NCI-H2029 (cell line): ENCODE measurements around the gene LRRC14B.
"Not testable (repeated sequence)": the region's sequence is repeated elsewhere in the genome, so short reads cannot be mapped to it uniquely, and the experiment has no call there.

Source experiments
- DNase-seq: peaks from one replicate; lab custom pipeline; 2025; lab: John Stamatoyannopoulos, UW

The LRRC14B gene

DNA sequence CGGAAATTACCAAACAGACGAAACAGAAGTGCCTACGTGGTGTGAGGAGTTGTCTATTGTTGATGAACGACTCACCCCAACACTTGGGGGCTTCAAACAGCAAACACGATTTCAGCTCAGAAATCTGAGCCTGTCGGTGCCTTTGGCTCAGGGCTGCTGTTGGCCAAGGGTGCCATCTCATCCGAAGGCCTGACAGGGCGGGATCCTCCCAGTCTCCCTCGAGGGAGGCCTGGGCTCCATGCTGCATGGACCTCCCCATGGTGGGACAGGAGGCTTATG, 1.3 kb downstream of the LRRC14B start:
- DNase-seq: no peak

DNA sequence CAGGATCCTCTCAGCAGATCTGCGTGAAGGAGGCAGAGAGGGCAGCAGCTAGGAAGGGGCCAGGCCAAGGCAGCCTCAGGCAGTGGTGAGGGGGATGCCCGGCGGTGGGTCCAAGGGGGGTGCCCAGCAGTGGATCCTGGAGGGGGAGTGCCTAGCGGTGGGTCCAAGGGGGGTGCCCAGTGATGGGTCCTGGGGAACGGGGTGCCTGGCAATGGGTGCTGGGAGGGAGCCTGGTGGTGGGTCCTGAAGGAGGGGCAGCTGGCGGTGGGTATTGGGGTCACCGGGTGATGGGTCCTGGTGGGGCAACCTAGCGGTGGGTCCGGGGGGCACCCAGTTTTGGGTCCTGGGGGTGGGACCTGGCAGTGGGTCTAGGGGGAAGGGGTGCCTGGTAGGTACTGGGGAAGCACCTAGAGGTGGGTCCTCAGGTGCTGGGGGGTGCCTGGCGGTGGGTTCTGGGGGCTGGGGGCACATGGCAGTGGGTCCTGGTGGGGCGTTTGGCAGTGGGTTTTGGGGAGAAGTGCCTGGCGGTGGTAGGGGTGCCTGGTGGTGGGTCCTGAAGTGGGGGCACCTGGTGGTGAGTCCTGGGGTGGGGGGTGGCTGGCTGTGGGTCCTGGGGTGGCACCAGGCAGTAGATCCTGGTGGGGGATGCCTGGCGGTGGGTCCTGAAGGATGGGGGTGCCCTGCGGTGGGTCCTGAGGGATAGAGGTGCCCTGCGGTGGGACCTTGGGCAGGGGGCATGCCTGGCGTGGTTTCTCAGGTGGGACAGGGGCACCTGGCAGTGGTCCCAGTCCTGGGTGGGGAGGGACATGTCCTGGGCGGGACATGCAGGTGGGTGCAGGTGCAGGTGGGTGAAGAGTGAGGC, 1.9 kb downstream of the LRRC14B start:
- no peak for DNase-seq

DNA sequence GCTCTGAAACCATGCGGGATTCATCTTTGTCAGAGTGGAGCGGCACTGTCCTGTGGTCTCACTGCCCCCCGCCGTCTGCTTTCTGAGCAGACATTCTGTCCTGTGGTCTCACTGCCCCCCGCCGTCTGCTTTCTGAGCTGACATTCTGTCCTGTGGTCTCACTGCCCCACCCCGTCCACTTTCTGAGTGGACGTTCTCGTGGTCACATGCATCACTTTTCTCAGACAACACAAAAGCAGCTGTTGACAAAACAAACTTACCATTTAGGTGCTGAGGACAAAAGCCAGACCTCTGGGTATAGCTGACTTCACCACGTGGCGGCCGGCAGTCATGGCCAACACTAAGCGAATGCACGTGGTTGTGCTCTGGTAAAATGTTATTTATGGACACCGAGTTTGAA, 2.8 kb downstream of the LRRC14B start:
- no peak for DNase-seq

DNA sequence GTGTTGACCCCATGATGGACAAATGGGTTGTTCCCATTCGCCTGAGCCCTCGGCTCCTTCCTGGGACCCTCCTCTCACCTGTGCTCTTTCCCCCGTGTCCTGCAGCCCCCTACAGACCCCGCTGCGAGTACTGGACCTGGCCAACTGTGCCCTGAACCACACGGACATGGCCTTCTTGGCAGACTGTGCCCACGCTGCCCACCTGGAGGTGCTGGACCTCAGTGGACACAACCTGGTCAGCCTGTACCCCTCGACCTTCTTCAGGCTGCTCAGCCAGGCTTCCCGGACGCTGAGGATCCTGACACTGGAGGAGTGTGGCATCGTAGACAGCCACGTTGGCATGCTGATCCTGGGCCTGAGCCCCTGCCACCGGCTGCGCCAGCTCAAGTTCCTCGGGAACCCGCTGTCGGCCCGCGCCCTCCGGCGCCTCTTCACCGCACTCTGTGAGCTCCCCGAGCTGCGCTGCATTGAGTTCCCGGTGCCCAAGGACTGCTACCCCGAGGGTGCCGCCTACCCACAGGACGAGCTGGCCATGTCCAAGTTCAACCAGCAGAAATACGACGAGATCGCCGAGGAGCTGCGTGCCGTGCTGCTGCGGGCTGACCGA, 3.4 kb downstream of the LRRC14B start:
- DNase-seq: no peak

DNA sequence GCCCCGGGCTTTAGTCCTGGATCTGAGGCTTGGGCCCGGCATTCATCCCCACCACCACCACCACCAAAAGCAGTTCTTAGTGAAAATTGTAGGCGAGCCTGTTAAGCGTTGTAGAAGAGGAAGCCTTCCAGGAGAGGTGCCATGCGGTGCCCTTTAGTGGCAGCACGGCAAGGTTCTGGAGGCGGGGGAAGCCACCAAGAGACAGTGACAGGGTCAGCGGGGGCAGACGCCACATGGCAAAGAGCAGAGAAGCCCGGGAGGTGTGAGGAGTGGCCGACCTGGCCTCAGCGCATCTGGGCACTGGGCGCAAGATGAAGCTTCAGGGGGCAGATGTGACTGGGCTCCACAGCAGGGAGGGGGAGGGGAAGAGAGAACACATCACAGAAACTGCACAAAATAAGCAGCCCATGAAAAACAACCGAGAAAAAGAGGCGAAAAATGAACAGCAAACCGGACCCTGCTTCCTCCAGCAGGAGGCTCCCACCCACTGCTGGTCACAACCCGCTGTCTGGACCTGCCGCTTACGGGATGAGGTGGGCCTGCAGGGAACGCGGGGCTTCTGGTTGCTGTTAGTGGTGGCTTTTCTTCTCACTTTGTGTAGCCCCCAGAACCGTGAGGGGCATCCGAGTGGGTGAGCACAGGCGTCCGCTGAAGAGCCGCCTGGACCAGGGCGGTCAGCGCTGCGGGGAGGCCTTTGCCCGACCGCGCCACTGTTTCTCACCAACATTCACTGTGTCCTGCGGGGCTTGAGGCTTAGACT, 4.3 kb downstream of the LRRC14B start:
- DNase-seq: no peak

DNA sequence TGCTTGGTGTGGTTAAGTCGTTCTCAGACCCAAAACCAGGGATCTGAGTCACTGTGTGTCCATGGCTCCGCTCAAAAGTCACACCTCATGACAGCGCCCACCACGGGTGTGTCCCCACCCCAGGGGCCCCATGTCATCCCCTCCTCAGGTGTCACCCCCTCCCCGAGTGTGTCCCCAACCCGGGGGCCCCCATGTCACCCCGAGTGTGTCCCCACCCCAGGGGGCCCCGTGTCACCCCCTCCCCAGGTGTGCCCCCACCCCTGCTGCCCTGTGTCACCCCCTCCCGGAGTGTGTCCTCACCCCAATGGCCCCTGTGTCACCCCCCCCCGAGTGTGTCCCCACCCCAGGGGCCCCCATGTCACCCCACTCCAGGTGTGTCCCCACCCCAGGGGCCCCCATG, 5.1 kb downstream of the LRRC14B start:
- no peak for DNase-seq

DNA sequence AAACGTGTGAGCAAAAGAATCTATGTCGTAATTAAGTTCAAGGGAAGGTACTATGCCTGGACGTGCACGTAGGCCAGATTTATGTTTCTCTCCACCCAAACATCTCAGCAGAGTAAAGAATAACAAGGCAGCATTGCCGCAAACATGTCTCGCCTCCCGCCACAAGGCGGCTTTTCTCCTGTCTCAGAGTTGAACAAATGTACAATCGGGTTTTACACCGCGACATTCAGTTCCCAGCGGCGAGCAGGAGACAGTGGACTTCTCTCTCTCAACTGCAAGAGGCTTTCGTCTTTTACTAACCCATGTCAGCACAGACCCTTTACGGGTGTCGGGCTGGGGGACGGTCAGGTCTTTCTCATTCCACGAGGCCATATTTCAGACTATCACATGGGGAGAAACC, 5.7 kb downstream of the LRRC14B start:
- DNase-seq: not testable (repeated sequence)

DNA sequence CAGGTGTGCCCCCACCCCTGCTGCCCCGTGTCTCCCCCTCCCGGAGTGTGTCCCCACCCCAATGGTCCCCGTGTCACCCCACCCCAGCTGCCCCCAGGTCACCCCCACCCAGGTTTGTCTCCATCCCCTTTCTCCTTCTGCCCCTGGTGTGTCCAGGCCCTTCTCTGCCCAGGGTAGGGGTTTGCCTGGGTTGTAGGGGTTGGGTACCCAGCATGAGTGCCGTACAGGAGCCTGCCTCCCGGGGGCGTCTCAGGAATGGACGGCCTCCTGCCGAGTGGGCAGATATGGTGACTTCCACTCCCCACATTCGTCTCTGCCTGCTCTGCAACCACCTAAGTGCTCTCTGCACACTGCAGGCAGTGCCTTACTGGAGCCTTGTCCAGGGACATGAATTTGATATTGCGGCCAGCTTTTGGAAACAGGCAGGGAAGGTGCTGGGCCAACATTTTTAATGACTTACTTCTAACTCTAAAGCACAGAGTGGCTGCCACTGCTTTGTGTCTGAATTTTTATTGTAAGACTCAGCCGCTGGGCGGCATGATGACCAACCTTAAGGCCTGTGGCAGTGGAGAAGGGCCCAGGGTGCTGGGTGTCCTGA, 6.7 kb downstream of the LRRC14B start:
- no peak for DNase-seq

DNA sequence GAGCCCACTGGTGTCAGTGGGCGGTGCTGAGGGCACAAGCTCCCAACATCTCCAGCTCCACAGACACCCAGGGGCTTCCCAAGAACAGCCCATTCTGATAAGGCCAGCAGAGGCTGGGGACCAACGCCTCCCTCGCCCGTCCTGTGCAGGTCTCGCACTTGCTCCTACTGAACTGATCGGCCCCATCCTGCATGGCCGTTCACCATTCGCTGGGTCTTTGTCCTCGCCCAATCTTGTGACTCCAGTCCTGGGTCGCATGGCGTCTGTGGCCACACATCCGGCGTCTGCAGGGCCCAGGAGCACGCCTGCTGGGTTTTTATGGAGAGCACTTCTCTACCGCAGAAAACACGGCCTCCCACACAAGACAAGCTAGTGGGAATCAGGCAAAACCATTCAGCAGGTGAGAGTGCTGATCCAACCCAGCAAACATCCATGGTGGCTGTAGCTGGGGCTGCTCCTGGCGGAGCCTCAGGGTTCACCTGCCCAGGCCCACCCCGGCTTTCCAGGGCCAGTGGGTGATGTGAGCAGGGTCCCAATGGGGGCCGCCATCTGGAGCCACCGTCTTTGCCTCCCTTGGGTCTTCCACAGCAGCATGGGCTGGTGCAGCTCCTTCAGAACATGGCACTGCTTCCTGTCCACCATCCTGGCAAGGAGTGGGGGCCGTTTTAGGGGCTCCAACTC, 7.4 kb downstream of the LRRC14B start:
- no peak for DNase-seq

DNA sequence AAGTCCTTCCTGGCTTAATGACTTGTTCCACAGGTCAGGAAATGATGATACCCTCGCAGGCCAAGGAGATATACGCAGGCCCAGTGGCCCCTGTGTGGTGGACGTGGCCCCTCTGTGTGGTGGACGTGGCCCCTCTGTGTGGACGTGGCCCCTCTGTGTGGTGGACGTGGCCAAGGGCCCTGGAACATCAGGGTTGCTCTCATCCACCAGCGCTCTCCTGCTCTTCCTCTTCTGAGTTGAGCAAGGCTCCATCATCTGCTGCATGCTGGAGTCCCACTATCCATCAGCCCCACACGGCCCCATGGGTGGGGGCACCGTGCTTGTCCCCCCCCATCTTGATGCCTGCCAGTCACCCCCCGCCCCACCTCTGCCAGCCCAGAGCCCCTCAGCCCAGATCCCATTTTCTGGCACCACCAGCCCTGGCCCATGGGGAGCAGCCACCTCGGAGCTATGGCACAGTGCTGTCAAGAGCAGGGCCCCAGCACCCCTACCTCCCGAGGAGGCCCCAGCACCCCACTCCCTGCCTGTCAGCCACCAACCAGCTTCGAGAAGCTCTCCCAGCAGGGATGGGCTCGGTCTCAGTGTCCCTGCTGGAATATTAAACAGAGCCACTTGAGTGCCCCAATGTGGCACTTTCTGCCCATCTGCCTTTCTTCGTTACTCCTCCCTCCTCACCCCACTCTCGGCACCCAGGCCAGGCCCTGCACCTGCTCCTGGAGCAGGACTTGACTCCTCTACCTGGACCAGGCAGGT, 8.1 kb downstream of the LRRC14B start:
- no peak for DNase-seq

DNA sequence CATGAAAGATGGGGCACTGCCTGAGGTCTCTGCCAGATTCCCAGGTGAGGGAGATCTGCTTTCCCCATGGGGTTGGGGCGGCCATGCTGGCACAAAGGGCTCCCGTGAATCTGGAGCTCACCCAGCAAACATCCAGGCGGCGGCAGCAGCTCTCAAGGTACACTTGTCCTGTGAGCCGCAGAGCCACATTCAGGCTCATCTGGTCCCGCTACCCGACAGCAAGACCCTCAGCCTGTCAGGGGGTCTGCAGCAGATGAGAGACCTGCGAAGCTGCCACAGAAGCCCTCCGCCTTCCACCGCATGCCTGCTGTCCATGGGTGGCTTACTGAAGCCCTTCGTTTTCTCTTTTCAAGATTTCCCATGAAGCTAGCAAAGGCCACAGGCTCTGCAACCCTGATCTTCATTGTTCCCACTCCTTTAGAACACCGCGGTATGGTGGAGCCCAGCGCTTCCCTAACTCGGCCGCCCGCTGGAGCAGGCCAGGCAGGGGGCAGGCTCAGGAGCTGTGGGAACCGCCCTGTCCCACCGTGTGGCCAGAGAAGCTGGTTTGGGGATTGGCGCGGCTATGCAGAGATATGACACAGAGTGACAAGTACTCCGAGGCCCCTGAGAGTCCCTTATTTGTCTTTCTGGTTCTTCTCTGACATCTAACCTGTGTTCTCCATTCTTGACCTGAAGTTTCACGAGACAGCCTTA, 8.8 kb downstream of the LRRC14B start:
- DNase-seq: no peak

DNA sequence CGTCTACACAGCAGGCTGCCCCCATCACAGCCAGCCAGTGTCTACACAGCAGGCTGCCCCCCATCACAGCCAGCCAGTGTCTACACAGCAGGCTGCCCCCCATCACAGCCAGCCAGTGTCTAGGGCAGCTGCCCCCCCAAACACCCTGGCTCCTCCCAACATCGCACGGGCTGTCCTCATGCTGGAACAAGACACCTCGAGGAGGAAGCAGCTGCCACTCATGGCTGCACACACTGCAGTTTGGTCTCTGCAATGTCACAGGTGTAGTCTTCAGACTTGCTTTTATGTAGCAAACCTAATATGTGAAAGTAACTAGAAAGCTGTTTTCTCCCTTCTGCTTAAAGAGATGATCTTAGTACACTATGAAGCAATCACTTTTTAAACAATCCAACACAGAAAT, 9.7 kb downstream of the LRRC14B start:
- DNase-seq: no peak

DNA sequence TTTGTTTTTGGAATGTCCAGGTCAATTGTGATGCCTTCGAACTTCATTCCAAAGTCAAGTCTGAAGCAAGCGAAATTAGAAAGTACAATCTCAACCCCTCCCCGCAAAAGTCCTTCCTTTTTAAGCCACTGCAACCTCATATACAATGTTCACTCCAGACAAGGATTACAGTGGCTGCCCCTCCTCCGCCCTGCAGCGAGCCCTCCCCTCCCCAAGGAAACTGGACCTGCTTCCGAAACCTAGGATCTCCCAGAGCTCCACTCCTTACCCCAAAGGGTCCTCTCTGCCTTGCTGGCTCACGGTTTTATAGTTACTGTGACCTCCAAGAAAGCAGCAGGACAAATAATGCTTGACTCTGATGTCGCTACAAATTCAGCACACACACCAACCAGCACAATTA, 10.4 kb downstream of the LRRC14B start:
- DNase-seq: no peak

DNA sequence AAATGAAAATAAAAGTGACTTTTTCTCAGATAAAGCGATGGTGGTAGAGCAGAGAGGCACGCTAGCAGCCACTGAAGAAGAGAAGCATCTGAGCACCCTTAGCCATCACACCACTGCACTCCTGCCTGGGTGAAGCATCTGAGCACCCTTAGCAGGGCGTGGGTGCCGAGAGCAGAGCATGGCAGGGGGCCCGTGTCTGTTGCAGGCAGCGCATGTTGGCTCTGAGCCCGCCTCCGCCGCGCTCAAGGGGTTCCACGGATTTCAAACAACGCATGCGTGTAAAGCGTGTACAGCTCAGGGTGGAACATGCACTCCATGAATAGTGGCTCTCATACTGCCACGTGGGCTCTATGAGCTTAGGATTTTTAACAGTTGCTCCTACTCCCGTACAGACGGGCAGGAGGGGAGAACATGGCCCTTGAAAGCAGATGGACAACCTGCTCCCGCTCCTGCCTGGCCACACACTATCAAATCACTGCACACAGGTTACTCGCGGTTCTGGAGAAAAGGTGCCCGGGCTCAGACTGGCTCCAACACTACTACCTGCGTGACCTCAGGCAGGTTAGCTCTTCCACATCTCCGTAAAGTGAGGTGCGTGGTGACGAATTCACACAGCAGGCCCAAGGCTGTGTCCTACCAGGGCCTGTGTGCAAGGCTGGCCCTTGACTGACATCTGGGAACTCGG, 12.1 kb downstream of the LRRC14B start:
- DNase-seq: no peak

DNA sequence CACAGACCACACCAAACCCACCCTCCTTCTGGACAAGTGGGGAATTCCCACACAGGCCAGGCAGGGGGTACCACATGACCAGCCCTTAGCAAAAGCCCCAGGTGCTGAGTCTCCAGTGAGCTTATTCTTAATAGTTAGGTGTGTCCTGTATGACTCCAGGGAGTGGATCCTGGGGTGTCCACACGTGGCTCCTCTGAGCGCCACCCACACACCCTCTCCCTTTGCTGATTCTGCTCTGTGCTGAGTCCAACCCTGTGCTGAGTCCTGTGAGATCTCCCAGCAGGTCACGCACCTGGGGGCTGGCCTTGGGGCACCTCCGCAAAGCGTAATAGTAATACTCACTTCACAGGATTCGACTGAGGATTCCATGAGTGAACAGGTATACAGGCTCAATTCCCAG, 12.7 kb downstream of the LRRC14B start:
- DNase-seq: no peak

DNA sequence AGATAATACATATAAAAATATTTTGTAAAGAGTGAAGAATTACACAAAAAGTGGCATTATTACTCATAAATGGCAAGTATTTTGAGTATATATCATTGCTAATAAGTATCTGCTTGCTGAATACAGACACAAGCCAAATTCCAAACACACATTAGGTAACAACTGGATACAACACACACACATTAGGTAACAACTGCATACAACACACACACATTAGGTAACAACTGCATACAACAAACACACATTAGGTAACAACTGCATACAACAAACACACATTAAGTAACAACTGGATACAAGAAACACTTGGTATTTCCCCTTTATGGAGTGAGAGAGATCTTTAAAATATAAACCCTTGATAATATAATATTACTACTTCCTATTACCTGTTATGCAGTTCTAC, 13.2 kb downstream of the LRRC14B start:
- DNase-seq: no peak

DNA sequence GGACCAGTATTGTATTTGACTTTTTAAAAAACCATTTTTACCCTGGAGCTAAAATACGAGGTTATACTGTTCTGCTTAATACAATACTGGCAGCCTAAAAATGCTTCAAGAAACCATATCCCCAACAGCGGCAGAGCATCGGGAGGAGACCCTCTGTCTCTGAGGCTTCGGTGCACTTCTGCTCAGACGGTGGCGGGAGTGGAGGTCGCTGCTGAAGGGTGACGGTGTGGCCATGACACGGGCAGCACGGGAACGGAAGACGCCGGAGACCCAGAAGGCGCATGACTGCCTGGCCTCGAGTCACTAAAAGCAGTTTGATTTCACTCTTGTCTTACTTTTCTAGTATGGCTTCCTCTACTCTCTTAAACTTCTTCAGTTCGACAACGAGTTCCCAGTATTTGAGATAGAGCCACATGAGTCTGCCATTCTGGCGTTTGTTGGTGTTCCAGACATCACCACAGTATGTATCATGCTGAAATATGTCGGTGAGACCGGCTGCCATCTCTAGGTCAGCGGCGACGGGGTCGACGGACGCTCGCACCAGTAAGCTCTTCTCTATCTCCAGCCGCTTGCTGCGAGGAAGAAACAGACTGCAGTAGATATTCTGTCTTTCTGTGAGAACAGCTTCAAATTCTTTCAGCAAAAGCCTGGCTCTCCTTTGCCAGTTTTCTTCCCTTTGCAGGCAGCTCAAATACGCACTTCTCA, 13.8 kb downstream of the LRRC14B start:
- no peak for DNase-seq

DNA sequence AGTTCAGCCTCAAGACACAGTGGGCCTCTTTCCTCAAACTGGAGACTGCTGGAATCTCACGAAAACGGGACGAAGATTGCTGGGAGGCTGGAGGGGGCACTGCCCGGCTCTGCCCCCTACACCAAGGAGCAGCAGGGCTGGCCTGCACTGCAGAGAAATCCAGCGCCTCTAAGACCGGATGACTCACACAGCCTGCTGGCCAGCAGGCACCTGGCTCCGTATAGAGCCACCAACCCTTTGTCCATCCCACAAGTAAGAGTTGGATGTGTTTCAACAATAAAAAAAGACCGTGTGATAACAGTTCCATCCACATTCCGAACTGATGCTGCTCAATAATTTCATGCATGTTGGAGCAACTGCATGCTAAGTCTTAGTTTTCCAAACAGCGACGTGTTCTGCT, 15.1 kb downstream of the LRRC14B start:
- DNase-seq: no peak

DNA sequence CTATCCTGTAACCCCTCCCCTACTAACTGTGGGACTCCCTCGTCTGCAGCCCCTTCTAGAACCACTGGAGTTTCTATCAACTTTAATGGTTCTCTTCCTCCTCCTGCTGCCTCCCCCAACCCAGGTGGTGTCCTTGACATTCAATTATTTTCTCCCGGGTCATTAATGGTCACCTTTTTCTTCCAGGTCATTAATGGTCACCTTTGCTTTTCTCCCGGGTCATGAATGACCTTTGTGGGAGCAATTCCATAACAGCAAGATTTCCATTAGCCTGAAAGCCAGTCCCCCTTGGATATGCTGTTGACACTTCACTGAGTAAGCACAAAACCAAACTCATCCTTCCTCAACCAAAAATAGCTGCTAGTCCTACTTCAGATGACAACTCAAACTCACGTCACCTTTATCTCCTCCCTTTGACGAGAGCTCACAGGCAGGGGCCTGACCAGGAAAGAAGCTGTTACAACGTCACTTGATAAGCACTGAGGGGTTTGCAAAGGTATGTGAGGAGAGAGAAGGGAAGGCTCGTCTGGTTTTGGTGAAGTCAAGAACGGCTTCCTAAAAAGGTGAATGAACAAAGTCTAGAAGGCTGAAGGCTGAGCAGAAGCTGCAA, 15.7 kb downstream of the LRRC14B start:
- DNase-seq: no peak
